ENCODE measurements around the gene PAM. TPM values are rescaled to one million over a fixed set of nuclear protein-coding genes. Genes with fewer than 3 reads are reported as not detected.

PAM gene
- total RNA-seq, 4 donors from 2014 or later: 102 to 210 (median 172) TPM

GRCh38 chr5:102792705-102793104 is 37.6 kb downstream of the PAM start:
- Histone ChIP-seq H3K4me1 (peaks cover 69 to 85% of the 10 kb centered on the region in 2 donors), H3K4me3 (no peak overlapping the region), H3K27me3 (no peaks in the 10 kb centered on the region), H3K9me3 (no peaks in the 10 kb centered on the region), H3K36me3 (no peaks in the 10 kb centered on the region), H3K27ac (peak overlapping the region in 1 of 4 donors; percentile 17)
- intact Hi-C loops (cut with DNase I; ENCODE audit: low total_unique reads): no loop called here
- in situ Hi-C loops (cut with MboI; ENCODE audit: low sequenced_read_pairs in 4 of 4): loop anchor here in 2 of 4 donors (10.0 to 25.0 kb wide), 2 partner anchors 72 to 170 kb away; no protein-coding TSS in a partner anchor
- ATAC-seq (no peak), DNase-seq (no peak)
- peak in 1 of 5 experiments; percentile 7 for TF ChIP-seq CTCF (IDR thresholded peaks at IDR 0.05 in 4 of 5, conservative IDR thresholded peaks at IDR 0.05 in 1 of 5)
- TF ChIP-seq POLR2A (IDR thresholded peaks at IDR 0.05): no peak

- Histone ChIP-seq H3K4me1 (peaks cover 76 to 84% of the 10 kb centered on the region in 2 donors), H3K9me3 (no peaks in the 10 kb centered on the region), H3K27ac (peak overlapping the region; percentile 75 to 92 (median 82)), H3K27me3 (no peaks in the 10 kb centered on the region), H3K36me3 (no peaks in the 10 kb centered on the region), H3K4me3 (no peak overlapping the region)
- DNase-seq (no peak), ATAC-seq (no peak)
- in situ Hi-C loops (cut with MboI; ENCODE audit: low sequenced_read_pairs in 4 of 4): loop anchor here in 2 of 4 donors (10.0 to 25.0 kb wide), 2 partner anchors 71 to 168 kb away; no protein-coding TSS in a partner anchor
- intact Hi-C loops (cut with DNase I; ENCODE audit: low total_unique reads): no loop called here
- TF ChIP-seq CTCF (IDR thresholded peaks at IDR 0.05 in 4 of 5, conservative IDR thresholded peaks at IDR 0.05 in 1 of 5) (no peak), POLR2A (IDR thresholded peaks at IDR 0.05) (no peak)
Measured at GRCh38 chr5:102794047-102794446, 38.9 kb downstream of the PAM start.

GRCh38 chr5:102794677-102795331 is 39.7 kb downstream of the PAM start:
- no peak for TF ChIP-seq CTCF (IDR thresholded peaks at IDR 0.05 in 4 of 5, conservative IDR thresholded peaks at IDR 0.05 in 1 of 5)
- TF ChIP-seq POLR2A (IDR thresholded peaks at IDR 0.05): no peak
- Histone ChIP-seq H3K27ac (peak overlapping the region; percentile 75 to 92 (median 82)), H3K4me1 (peaks cover 76 to 85% of the 10 kb centered on the region in 2 donors), H3K36me3 (no peaks in the 10 kb centered on the region), H3K27me3 (no peaks in the 10 kb centered on the region), H3K4me3 (peak overlapping the region; percentile 9 to 45 (median 30)), H3K9me3 (no peaks in the 10 kb centered on the region)
- DNase-seq (no peak), ATAC-seq (no peak)
- in situ Hi-C loops (cut with MboI; ENCODE audit: low sequenced_read_pairs in 4 of 4): loop anchor here in 2 of 4 donors (10.0 to 25.0 kb wide), 2 partner anchors 70 to 167 kb away; no protein-coding TSS in a partner anchor
- intact Hi-C loops (cut with DNase I; ENCODE audit: low total_unique reads): loop anchor here (5.0 kb wide), 1 partner anchor 72 kb away; no protein-coding TSS in a partner anchor

GRCh38 chr5:102795526-102795925 is 40.4 kb downstream of the PAM start:
- ATAC-seq (no peak), DNase-seq (no peak)
- TF ChIP-seq POLR2A (IDR thresholded peaks at IDR 0.05): no peak
- no peak for TF ChIP-seq CTCF (IDR thresholded peaks at IDR 0.05 in 4 of 5, conservative IDR thresholded peaks at IDR 0.05 in 1 of 5)
- Histone ChIP-seq H3K27ac (peak overlapping the region; percentile 75 to 92 (median 82)), H3K27me3 (no peaks in the 10 kb centered on the region), H3K36me3 (no peaks in the 10 kb centered on the region), H3K9me3 (no peaks in the 10 kb centered on the region), H3K4me1 (peaks cover 77 to 86% of the 10 kb centered on the region in 2 donors), H3K4me3 (peak overlapping the region; percentile 9 to 45 (median 30))
- in situ Hi-C loops (cut with MboI; ENCODE audit: low sequenced_read_pairs in 4 of 4) (loop anchor here in 2 of 4 donors (10.0 to 25.0 kb wide), 2 partner anchors 69 to 167 kb away; no protein-coding TSS in a partner anchor), intact Hi-C loops (cut with DNase I; ENCODE audit: low total_unique reads) (loop anchor here (5.0 kb wide), 1 partner anchor 72 kb away; no protein-coding TSS in a partner anchor)
